Measurements from ENCODE around the gene TSPOAP1. TPM values are rescaled to one million over a fixed set of nuclear protein-coding genes. Genes with fewer than 3 reads are reported as not detected.

The TSPOAP1 gene
- total RNA-seq, 2 experiments from 2014 or later = 17.8 to 19.5 TPM

DNA sequence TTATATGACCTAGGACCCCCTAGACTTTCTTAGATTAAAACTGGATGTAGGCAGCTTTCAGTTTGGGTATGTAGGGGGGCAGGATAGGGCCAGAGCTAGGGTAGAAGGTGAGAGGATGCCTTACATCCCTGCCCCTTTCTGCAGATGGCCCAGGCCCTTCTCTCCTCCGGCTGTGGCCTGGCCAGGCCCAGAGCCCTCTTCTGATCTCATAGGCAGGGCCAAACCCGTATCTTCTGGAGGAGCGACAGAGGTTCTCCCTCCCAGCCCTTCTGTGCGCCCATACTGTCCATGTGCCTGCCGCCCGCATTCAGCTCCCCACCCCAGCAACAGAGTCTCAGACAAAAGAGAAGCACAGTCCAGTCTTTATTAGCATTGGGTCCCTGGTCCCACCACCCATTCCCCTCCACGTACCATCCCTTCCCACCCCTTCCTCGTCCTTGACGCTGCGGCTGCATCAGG is 2.0 kb upstream of the TSPOAP1 start:
- Mint-ChIP-seq H3K9me3 (no peaks in the 10 kb centered on the region), H3K4me3 (peak overlapping the region; percentile 90), H3K27ac (peak overlapping the region; percentile 84), H3K4me1 (ENCODE audit: low read depth) (peaks cover 58% of the 10 kb centered on the region), H3K36me3 (ENCODE audit: low read depth) (peaks cover 51% of the 10 kb centered on the region), H3K27me3 (no peaks in the 10 kb centered on the region)
- Histone ChIP-seq H3K36me3 (ENCODE audit: insufficient read depth, low read length) (peaks cover 19% of the 10 kb centered on the region), H3K4me1 (ENCODE audit: insufficient read depth, low read length) (peaks cover 64% of the 10 kb centered on the region), H3K27me3 (ENCODE audit: control insufficient read depth in 1 of 2, insufficient read depth in 2 of 2, low read length in 2 of 2) (no peaks in the 10 kb centered on the region), H3K9me3 (ENCODE audit: control insufficient read depth in 1 of 2, insufficient read depth in 1 of 2, low read length in 2 of 2) (no peaks in the 10 kb centered on the region), H3K27ac (ENCODE audit: low read depth in 1 of 2, low read length in 2 of 2) (peak overlapping the region; percentile 82 to 98), H3K4me3 (ENCODE audit: low read length) (peak overlapping the region; percentile 84)
- peak in 4 of 14 experiments; percentile 12 to 51 (median 40) for DNase-seq
- CTCF ChIA-PET = interaction anchor here (2.4 to 7.9 kb wide), 3 partner anchors 13 to 87 kb away, joined by 8 to 59 read pairs (median 43); partner anchors contain the start of gene RNF43
- POLR2A ChIA-PET = interaction anchor here (0.9 to 22.3 kb wide), 4 partner anchors 7 to 87 kb away, joined by 3 to 1359 read pairs (median 934); partner anchors contain the start of genes RNF43, SUPT4H1 and TSPOAP1
- TF ChIP-seq, protein P1, sequence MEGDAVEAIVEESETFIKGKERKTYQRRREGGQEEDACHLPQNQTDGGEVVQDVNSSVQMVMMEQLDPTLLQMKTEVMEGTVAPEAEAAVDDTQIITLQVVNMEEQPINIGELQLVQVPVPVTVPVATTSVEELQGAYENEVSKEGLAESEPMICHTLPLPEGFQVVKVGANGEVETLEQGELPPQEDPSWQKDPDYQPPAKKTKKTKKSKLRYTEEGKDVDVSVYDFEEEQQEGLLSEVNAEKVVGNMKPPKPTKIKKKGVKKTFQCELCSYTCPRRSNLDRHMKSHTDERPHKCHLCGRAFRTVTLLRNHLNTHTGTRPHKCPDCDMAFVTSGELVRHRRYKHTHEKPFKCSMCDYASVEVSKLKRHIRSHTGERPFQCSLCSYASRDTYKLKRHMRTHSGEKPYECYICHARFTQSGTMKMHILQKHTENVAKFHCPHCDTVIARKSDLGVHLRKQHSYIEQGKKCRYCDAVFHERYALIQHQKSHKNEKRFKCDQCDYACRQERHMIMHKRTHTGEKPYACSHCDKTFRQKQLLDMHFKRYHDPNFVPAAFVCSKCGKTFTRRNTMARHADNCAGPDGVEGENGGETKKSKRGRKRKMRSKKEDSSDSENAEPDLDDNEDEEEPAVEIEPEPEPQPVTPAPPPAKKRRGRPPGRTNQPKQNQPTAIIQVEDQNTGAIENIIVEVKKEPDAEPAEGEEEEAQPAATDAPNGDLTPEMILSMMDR (IDR thresholded peaks at IDR 0.05) = no peak
- intact Hi-C loops (cut with DNase I, micrococcal nuclease) = loop anchor here (5.0 to 10.0 kb wide), 7 partner anchors 184 to 1246 kb away; partner anchors contain the start of genes AKAP1 (in 1 of the 2), MRPS23 (in 1 of the 2), MTMR4 (in 1 of the 2) and TRIM37 (in 1 of the 2)
- ATAC-seq (ENCODE audit: poor library complexity) = no peak

DNA sequence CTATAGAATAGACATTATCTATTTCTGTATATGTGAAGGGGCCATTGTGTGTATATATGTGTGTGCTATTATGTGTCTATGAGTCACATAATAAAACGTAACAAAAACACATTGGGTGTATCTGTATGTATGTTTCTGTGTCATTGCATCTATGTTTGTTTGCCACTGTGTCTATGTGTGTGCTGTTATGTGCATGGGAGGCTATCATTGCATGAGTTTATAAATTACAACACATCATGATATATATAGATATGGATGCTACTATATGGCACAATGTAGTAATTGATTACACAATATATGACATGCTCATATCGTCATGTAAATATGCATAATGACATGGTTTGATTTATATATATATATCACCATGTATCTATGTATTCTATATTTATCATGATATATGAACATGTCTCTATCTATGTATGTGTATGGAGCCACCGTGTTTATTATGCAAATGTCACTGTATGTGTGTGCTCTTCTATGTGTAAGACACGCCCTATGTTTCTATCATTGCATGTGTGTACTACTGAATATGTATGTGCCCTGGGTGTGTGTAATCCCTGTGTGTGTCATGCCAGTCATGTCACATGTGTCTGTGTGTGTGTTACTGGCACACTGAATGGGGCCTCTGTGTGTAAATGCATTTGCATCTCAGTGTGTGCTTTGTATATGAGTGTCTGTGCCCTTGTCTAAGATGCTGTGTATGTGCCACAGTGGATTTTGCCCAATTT is 1.4 kb upstream of the TSPOAP1 start:
- H3K9me3 Mint-ChIP-seq = no peaks in the 10 kb centered on the region
- peaks cover 64% of the 10 kb centered on the region for H3K4me1 ChIP-seq (ENCODE audit: insufficient read depth, low read length)
- DNase-seq (peak in 8 of 14 experiments; percentile 26 to 72 (median 44)), ATAC-seq (ENCODE audit: poor library complexity) (peak; percentile 22)
- H3K4me3 Mint-ChIP-seq = peak overlapping the region; percentile 90
- H3K4me3 ChIP-seq (ENCODE audit: low read length) = peak overlapping the region; percentile 84
- POLR2A ChIA-PET = interaction anchor here (0.9 to 22.3 kb wide), 4 partner anchors 6 to 88 kb away, joined by 3 to 1359 read pairs (median 934); partner anchors contain the start of genes RNF43, SUPT4H1 and TSPOAP1
- no peaks in the 10 kb centered on the region for H3K27me3 Mint-ChIP-seq
- H3K27me3 ChIP-seq (ENCODE audit: control insufficient read depth in 1 of 2, insufficient read depth in 2 of 2, low read length in 2 of 2) = no peaks in the 10 kb centered on the region
- TF ChIP-seq, protein P1 (IDR thresholded peaks at IDR 0.05) = no peak
- H3K27ac ChIP-seq (ENCODE audit: low read depth in 1 of 2, low read length in 2 of 2) = peak overlapping the region; percentile 84 to 98
- H3K36me3 ChIP-seq (ENCODE audit: insufficient read depth, low read length) = peaks cover 19% of the 10 kb centered on the region
- H3K27ac Mint-ChIP-seq = peak overlapping the region; percentile 84
- no peaks in the 10 kb centered on the region for H3K9me3 ChIP-seq (ENCODE audit: control insufficient read depth in 1 of 2, insufficient read depth in 1 of 2, low read length in 2 of 2)
- H3K4me1 Mint-ChIP-seq (ENCODE audit: low read depth) = peaks cover 59% of the 10 kb centered on the region
- peaks cover 47% of the 10 kb centered on the region for H3K36me3 Mint-ChIP-seq (ENCODE audit: low read depth)
- intact Hi-C loops (cut with DNase I, micrococcal nuclease) = loop anchor here (1.0 to 10.0 kb wide), 9 partner anchors 9 to 1245 kb away; partner anchors contain the start of genes AKAP1 (in 1 of the 2), MRPS23 (in 1 of the 2), MTMR4 (in 1 of the 2) and TRIM37 (in 1 of the 2)
- CTCF ChIA-PET = interaction anchor here (1.1 to 7.9 kb wide), 4 partner anchors 11 to 88 kb away, joined by 5 to 59 read pairs (median 26); partner anchors contain the start of gene RNF43

DNA sequence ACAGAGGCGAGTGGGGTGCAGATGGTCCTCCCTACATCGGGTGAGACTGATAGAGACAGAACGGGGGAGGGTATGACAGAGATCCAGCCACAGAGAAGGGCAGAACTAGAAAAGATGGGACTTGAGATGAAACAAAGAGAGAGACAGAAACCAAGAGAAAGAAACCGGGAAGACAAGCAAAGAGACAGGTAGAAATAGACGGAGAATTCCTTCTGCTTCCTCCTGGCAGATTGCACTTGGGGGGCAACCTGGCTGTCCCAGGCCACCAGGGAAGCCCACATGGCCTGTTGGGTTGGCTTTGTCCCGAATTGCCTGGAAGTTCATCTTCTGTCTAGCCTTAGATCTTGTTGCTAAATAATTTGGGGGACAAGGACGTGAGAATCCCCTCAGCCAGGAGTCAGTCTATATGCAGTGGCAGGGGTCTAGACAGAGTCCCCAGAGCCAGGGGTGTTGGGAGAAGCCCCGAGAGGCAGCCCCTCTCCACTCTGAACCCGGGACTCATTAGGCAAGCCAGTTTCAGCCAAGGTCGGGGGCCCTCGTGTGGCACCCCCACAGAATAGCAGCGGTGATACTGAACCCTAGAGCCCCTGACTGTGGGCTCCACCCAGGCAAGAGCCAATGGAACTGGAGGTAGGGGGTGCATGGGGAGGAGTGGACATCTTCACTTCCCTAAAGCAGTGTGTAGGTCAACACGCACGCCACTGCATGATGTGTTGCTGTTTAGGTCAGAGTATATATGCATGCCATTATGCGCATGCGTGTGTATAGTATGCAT is 627 bp upstream of the TSPOAP1 start:
- ChIA-PET CTCF (interaction anchor here (1.1 to 7.9 kb wide), 5 partner anchors 9 to 15 kb away, joined by 5 to 59 read pairs (median 43); no protein-coding TSS in a partner anchor), POLR2A (interaction anchor here (1.1 to 22.3 kb wide), 8 partner anchors 10 to 88 kb away, joined by 3 to 1359 read pairs (median 62); partner anchors contain the start of genes RNF43 and SUPT4H1)
- Mint-ChIP-seq H3K4me3 (peak overlapping the region; percentile 90), H3K9me3 (no peaks in the 10 kb centered on the region), H3K27ac (peak overlapping the region; percentile 84), H3K4me1 (ENCODE audit: low read depth) (peaks cover 53% of the 10 kb centered on the region), H3K27me3 (no peaks in the 10 kb centered on the region), H3K36me3 (ENCODE audit: low read depth) (peaks cover 47% of the 10 kb centered on the region)
- peak; percentile 47 to 87 (median 72) for DNase-seq
- H3K9me3 ChIP-seq (ENCODE audit: control insufficient read depth in 1 of 2, insufficient read depth in 1 of 2, low read length in 2 of 2) = no peaks in the 10 kb centered on the region
- intact Hi-C loops (cut with DNase I, micrococcal nuclease) = loop anchor here (1.0 kb wide), 2 partner anchors 10 to 15 kb away; no protein-coding TSS in a partner anchor
- TF ChIP-seq, protein P1 (IDR thresholded peaks at IDR 0.05) = peak; percentile 83
- H3K4me1 ChIP-seq (ENCODE audit: insufficient read depth, low read length) = peaks cover 62% of the 10 kb centered on the region
- peaks cover 19% of the 10 kb centered on the region for H3K36me3 ChIP-seq (ENCODE audit: insufficient read depth, low read length)
- no peaks in the 10 kb centered on the region for H3K27me3 ChIP-seq (ENCODE audit: control insufficient read depth in 1 of 2, insufficient read depth in 2 of 2, low read length in 2 of 2)
- peak overlapping the region; percentile 84 for H3K4me3 ChIP-seq (ENCODE audit: low read length)
- H3K27ac ChIP-seq (ENCODE audit: low read depth in 1 of 2, low read length in 2 of 2) = peak overlapping the region; percentile 84 to 87
- ATAC-seq (ENCODE audit: poor library complexity) = peak; percentile 39
